SH-SY5Y (cell line): Measurements from ENCODE around the gene MYO5C.

ENCODE experiments used
- GATA2 ChIP-seq: IDR thresholded peaks from 2 replicates; pipeline ENCODE4 v1.6.1; 2011; ENCODE audit warnings: mild to moderate bottlenecking, low read depth, low read length
- GATA3 ChIP-seq: IDR thresholded peaks from 2 replicates; pipeline ENCODE4 v1.6.1; 2011; ENCODE audit warnings: low read depth, mild to moderate bottlenecking, low read length, moderate library complexity

The MYO5C gene

GRCh38 chr15:52178765-52179164 lies 116.8 kb downstream of the MYO5C start:
- TF ChIP-seq GATA2 (no peak), GATA3 (no peak)

DNA sequence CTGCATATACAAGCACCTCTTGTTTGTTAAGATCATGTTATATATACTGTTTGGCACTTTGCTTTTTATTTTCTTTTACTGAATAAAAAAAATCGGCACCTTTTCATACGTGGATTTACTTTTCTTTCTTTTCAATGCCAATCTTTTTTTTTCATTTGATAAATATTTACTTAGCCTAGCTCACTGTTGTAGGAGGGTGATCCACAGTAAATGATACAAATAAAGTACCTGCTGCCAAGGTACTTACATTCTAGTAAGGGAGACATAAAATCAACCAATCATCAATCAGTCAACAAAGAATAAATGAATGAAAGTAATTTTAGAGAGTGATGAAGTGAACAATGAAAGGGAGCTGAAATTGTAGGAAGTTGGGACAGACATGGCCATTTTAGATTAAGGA lies 122.7 kb downstream of the MYO5C start:
- TF ChIP-seq GATA2 = no peak
- TF ChIP-seq GATA3 = no peak

DNA sequence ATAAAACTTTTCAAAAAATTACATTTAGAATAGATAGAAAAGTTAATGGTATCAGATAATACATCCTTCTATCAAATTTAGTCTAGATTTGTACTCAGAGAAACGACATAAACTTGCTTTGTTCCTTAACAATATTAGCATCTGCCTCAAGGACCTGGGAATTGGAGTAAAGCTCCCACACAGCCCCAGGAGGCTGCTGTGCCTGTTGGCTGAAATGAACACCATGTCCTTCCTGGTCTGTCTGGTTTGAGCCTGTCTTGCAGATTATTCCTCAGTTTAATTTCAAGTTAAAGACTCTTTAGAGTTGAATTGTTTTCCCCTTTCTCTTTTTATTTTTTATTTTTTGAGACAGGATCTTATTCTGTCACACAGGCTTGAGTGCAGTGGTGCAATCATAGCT lies 123.8 kb downstream of the MYO5C start:
- TF ChIP-seq GATA2 = no peak
- TF ChIP-seq GATA3 = no peak

- TF ChIP-seq GATA3 (no peak), GATA2 (no peak)
Observed at GRCh38 chr15:52171386-52171785, 124.2 kb downstream of the MYO5C start.

- TF ChIP-seq GATA3 = no peak
- no peak for TF ChIP-seq GATA2
Observed at GRCh38 chr15:52164631-52165265, 130.9 kb downstream of the MYO5C start.

GRCh38 chr15:52163321-52164190 lies 132.0 kb downstream of the MYO5C start:
- TF ChIP-seq GATA3 = no peak
- TF ChIP-seq GATA2 = no peak

GRCh38 chr15:52162876-52163275 lies 132.7 kb downstream of the MYO5C start:
- TF ChIP-seq GATA2 = no peak
- TF ChIP-seq GATA3 = no peak

- no peak for TF ChIP-seq GATA2
- no peak for TF ChIP-seq GATA3
Observed at GRCh38 chr15:52162260-52162659, 133.3 kb downstream of the MYO5C start.

DNA sequence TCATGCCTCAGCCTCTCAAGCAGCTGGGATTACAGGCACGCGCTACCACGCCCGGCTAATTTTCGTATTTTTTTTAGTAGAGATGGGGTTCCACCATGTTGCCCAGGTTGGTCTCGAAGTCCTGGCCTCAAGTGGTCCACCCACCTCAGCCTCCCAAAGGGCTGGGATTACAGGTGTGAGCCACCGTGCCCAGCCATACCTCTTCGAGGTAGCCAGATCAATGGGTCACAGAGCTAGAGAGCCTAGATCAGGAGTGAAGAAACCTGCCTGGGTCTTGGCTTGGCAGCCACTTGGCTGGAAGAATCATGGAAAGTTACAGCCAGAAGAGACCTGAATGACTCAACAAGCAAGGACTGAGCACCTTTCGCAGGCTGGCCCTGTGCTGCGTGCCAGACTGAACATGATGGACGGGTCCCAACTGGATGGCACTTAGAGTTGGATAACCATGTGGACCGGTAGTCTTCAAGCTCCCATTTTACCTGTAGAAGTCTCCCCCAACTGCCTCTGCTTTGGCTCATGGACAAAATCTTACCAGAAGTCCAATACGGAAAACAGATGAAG lies 134.1 kb downstream of the MYO5C start:
- no peak for TF ChIP-seq GATA2

- TF ChIP-seq GATA2 (no peak), GATA3 (no peak)
Observed at GRCh38 chr15:52159645-52160044, 136.0 kb downstream of the MYO5C start.

DNA sequence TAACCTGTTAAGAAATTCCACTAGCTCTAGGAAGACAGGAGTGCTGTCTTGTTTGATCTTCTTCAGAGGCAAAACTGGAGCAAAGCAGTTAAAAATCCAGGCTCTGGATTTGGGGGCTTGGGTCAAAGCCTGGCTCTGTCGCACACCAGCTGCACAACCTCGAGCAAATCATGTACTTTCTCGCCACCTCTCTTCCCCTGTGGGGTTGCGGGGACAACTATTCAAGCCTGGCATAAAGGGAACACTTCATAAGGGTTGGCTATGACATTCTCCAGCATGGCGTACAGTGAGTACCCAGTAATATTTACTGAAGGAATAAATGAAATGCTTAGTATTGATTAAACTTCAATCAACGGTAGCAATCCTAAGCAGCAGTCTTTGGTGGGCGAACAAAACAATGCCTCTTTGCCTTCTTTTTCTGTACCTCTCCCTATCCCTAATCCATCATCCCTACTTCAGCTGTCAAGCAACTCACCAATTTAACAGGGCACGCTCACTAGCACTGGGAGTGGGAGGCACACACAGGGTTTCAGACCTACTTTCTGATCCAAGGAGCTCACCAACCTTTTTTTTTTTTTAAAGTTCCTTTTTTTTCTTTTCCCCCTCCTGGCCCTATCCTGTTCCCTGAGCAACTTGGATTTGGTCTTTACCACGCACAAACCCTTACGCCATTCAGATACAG lies 137.4 kb downstream of the MYO5C start:
- TF ChIP-seq GATA2 (no peak), GATA3 (no peak)

GRCh38 chr15:52155878-52156277 lies 139.7 kb downstream of the MYO5C start:
- no peak for TF ChIP-seq GATA2
- TF ChIP-seq GATA3 = no peak

- TF ChIP-seq GATA3 = no peak
- TF ChIP-seq GATA2 = no peak
Observed at GRCh38 chr15:52154896-52155865, 140.4 kb downstream of the MYO5C start.
